SK-N-SH treated with all-trans-retinoic acid at 6 μM for 48 hours (cell line): ENCODE results near the gene FBXO24.

Experiments
- CREB5 ChIP-seq: fragments of 250-450 bp; sonication (Bioruptor Pico); IDR thresholded peaks from 2 replicates; pipeline ENCODE4 v1.5.1; 2020; ENCODE audit warnings: low read depth, mild to moderate bottlenecking, moderate library complexity
- ESRRG ChIP-seq: fragments of 250-450 bp; sonication (Bioruptor Pico); IDR thresholded peaks from 2 replicates; pipeline ENCODE4 v1.6.1; 2021; ENCODE audit warnings: mild to moderate bottlenecking
- TCF4 ChIP-seq: fragments of 250-450 bp; sonication (Bioruptor Pico); IDR thresholded peaks from 2 replicates; pipeline ENCODE4 v1.8.0; 2021; ENCODE audit warnings: mild to moderate bottlenecking, moderate library complexity, borderline replicate concordance

DNA sequence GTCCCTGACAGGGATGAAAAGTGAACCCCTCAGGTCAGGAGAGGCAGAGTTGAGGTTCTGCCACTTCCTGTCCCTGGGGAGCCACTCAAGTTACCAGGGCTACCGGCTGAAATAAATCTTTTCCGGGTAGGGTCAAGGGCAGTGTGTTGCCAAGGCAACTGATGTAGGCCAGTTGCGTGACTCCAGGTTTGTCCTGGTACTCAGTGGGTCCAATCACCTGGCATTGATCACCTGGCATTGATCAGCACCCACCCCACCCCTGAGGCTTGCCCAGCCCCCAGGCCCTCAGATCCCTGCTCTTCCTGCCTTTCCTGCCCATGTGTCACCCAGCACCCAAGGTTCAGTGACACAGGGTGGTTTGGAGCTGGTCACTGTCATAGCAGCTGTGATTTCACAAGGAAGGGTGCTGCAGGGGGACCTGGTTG lies 18.4 kb upstream of the FBXO24 start:
- TF ChIP-seq ESRRG (CRISPR knock-in tag), result no peak
- no peak for TF ChIP-seq TCF4 (CRISPR knock-in tag)
- no peak for TF ChIP-seq CREB5 (CRISPR knock-in tag)
